Stimulated activated CD4-positive, alpha-beta T cell treated with anti-CD3 and anti-CD28 coated beads, Interleukin-4, amount 100 ng/mL, for 4 hours (primary cell): ENCODE data around the gene OR4D6.
"Not testable (repeated sequence)": the region's sequence is repeated elsewhere in the genome, so short reads cannot be mapped to it uniquely, and the experiment has no call there.

ENCODE experiments used
- DNase-seq, 2 experiments: peaks; one replicate each; pipeline ENCODE4 v3.0.0-alpha.2; 2020

Gene OR4D6

GRCh38 chr11:59456661-59457060, at the start of gene OR4D6:
TSS of gene OR4D6 (plus strand) at chr11:59456961. CDS start at chr11:59456961, 0 bp downstream.
- DNase-seq = no peak

- no peak for DNase-seq
Measured at GRCh38 chr11:59413646-59414045, 43.1 kb upstream of the OR4D6 start.

- DNase-seq = no peak
Measured at GRCh38 chr11:59415111-59415510, 41.6 kb upstream of the OR4D6 start.

- DNase-seq = no peak
Measured at GRCh38 chr11:59416613-59417012, 40.1 kb upstream of the OR4D6 start.

GRCh38 chr11:59417023-59417422, 39.7 kb upstream of the OR4D6 start:
- DNase-seq = no peak

GRCh38 chr11:59418156-59418555, 38.6 kb upstream of the OR4D6 start:
- DNase-seq = no peak

- DNase-seq = no peak
Measured at GRCh38 chr11:59423835-59424234, 32.9 kb upstream of the OR4D6 start.

- DNase-seq = no peak
Measured at GRCh38 chr11:59425131-59425530, 31.6 kb upstream of the OR4D6 start.

GRCh38 chr11:59426361-59427067, 30.2 kb upstream of the OR4D6 start, which contains the start of gene OR5A2:
TSS of gene OR5A2 (minus strand) at chr11:59426413. CDS start at chr11:59422953, 3,460 bp downstream.
- DNase-seq = no peak

- DNase-seq = no peak
Measured at GRCh38 chr11:59427068-59427382, 29.7 kb upstream of the OR4D6 start.

GRCh38 chr11:59429924-59430516, 26.7 kb upstream of the OR4D6 start:
- DNase-seq = no peak

GRCh38 chr11:59436169-59436568, 20.6 kb upstream of the OR4D6 start, which contains the start of gene OR5A1:
TSS of gene OR5A1 (plus strand) at chr11:59436469. CDS start at chr11:59443169, 6,700 bp downstream.
- DNase-seq = no peak

GRCh38 chr11:59437770-59438169, 19.0 kb upstream of the OR4D6 start:
- no peak for DNase-seq

GRCh38 chr11:59445624-59446023, 11.1 kb upstream of the OR4D6 start:
- not testable (repeated sequence) for DNase-seq

- no peak for DNase-seq
Measured at GRCh38 chr11:59448484-59448883, 8.3 kb upstream of the OR4D6 start.

- DNase-seq = no peak
Measured at GRCh38 chr11:59459916-59460315, 3.2 kb downstream of the OR4D6 start.

GRCh38 chr11:59463190-59463641, 6.5 kb downstream of the OR4D6 start:
- DNase-seq = no peak

- DNase-seq = no peak
Measured at GRCh38 chr11:59473015-59473414, 16.3 kb downstream of the OR4D6 start, which contains the start of gene OR4D10. TSS of gene OR4D10 (plus strand) at chr11:59473315. CDS start at chr11:59477430, 4,115 bp downstream.

- no peak for DNase-seq
Measured at GRCh38 chr11:59475176-59475575, 18.4 kb downstream of the OR4D6 start.

GRCh38 chr11:59479906-59480305, 23.1 kb downstream of the OR4D6 start:
- DNase-seq = no peak

- no peak for DNase-seq
Measured at GRCh38 chr11:59480359-59480758, 23.6 kb downstream of the OR4D6 start.

- DNase-seq = no peak
Measured at GRCh38 chr11:59501931-59502330, 45.2 kb downstream of the OR4D6 start.

- DNase-seq = no peak
Measured at GRCh38 chr11:59503276-59503675, 46.5 kb downstream of the OR4D6 start, which contains the start of gene OR4D11. TSS of gene OR4D11 (plus strand) at chr11:59503576. CDS start at chr11:59503576, 0 bp downstream.
